NT2/D1 (cell line): ENCODE measurements around the gene TP53I11.

Source experiments
- SUZ12 ChIP-seq: IDR thresholded peaks from 2 replicates; pipeline ENCODE4 v1.6.1; 2011; ENCODE audit not compliant: insufficient read length, insufficient read depth; ENCODE audit errors: extremely low read depth
- YY1 ChIP-seq: IDR thresholded peaks from 2 replicates; pipeline ENCODE4 v1.6.1; 2011; ENCODE audit not compliant: insufficient read length, insufficient read depth
- ZNF274 ChIP-seq: IDR thresholded peaks from 2 replicates; pipeline ENCODE4 v1.6.1; 2011; ENCODE audit warnings: mild to moderate bottlenecking, low read depth, low read length

DNA sequence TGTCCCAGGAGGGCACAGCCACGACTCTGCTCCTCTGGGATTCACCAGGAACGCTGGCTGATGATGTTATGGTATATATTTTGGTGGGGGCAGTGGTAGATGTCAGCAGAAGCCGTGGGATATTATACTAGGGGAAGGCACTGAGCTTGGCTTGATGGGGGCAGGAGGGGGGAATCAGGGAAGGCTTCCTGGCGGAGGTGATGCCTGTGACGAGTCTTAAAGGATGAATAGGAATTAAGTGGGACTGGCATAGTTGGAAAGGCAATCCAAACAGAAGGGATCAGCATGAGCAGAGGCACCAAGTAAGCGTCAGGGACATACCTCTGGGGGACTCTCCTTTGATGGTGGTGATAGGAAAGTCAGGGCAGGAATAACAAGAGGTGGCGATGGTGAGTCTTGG is 47.6 kb downstream of the TP53I11 start:
- TF ChIP-seq YY1 (no peak), ZNF274 (no peak), SUZ12 (no peak)
